ENCODE results near the gene FOXD4L1. TPM values are rescaled to one million over a fixed set of nuclear protein-coding genes. Genes with fewer than 3 reads are reported as not detected.

FOXD4L1 gene
- total RNA-seq, 1 donor from 2014 or later, result not detected

Other genes with a start within 250 kb of the FOXD4L1 start
- 0.29 TPM in 1 of 3 replicates, not detected in the others for gene PAX8, start 219.7 kb upstream of the FOXD4L1 start, total RNA-seq
- gene ZNG1B, start 61.0 kb upstream of the FOXD4L1 start, total RNA-seq, result 27.9 to 36.1 TPM (median 29.9 TPM) in 3 replicates
- 11.1 to 23.5 TPM (median 12.2 TPM) in 3 replicates for gene RABL2A, start 128.6 kb downstream of the FOXD4L1 start, total RNA-seq